ENCODE data around the gene MAPK14.

DNA sequence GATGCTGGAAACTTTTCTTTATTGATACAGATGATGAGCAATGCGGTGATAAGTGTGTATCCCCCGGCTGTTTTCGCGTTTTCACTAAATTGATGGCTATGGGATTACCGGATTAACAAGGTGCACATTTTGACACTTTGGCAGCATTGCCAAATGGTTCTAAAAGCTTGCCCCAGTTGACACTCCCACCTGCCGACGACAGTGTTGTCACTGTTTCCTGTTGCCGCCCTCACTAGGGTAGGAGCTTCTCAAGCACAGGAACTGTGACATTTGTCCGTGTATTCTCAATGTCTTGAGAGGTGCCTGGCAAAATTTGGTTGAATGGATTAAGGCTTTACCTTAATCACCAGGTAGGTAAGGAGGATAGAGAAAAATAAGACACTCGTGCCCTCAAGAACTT is 92.9 kb downstream of the MAPK14 start:
- no peak for TF ChIP-seq POLR2A (IDR thresholded peaks at IDR 0.05)
- TF ChIP-seq, protein P1, sequence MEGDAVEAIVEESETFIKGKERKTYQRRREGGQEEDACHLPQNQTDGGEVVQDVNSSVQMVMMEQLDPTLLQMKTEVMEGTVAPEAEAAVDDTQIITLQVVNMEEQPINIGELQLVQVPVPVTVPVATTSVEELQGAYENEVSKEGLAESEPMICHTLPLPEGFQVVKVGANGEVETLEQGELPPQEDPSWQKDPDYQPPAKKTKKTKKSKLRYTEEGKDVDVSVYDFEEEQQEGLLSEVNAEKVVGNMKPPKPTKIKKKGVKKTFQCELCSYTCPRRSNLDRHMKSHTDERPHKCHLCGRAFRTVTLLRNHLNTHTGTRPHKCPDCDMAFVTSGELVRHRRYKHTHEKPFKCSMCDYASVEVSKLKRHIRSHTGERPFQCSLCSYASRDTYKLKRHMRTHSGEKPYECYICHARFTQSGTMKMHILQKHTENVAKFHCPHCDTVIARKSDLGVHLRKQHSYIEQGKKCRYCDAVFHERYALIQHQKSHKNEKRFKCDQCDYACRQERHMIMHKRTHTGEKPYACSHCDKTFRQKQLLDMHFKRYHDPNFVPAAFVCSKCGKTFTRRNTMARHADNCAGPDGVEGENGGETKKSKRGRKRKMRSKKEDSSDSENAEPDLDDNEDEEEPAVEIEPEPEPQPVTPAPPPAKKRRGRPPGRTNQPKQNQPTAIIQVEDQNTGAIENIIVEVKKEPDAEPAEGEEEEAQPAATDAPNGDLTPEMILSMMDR (IDR thresholded peaks at IDR 0.05) = no peak
